SW480 (cell line): ENCODE data around the gene ATP6V0C.
"Not testable (repeated sequence)": the region's sequence is repeated elsewhere in the genome, so short reads cannot be mapped to it uniquely, and the experiment has no call there.

ENCODE experiments used
- DNase-seq: peaks from one replicate; pipeline ENCODE4 v3.0.0-alpha.2; 2016; ENCODE audit warnings: low spot score

Gene ATP6V0C

DNA sequence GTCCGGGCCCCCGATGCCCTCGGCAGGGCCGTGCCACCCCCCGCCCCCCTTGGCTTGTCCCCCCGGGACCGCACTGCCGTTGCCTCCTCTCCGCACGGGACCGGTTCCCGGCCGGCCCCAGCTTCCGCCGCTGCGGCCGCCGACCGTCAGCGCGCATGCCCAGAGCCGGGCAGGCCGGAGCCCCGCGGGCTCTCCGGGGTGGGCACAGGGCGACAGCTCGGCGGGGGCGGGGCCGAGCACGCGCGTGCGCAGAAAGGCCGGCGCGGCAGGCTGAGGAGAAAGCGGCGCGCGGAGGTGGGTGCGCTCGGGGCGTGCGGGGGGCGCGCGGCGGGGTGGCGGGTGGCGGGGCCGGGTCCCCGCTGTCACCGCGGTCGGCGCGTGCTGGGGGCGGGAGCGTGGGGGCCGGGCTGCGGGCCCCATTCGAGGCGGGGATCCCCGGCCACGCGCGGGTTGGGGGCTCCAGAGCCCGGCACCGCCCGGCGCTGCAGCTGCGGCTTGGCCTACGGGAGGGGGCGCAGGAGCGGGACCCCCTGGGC, 38.8 kb upstream of the ATP6V0C start, which contains the start of gene TBC1D24:
Gene TBC1D24 (plus strand): TSS at position 251 of the 536 bp plus-strand sequence. CDS start 21,022 bp downstream, outside the sequence.
- DNase-seq = peak; percentile 61

GRCh38 chr16:2475413-2476344, 38.1 kb upstream of the ATP6V0C start:
- DNase-seq = no peak

DNA sequence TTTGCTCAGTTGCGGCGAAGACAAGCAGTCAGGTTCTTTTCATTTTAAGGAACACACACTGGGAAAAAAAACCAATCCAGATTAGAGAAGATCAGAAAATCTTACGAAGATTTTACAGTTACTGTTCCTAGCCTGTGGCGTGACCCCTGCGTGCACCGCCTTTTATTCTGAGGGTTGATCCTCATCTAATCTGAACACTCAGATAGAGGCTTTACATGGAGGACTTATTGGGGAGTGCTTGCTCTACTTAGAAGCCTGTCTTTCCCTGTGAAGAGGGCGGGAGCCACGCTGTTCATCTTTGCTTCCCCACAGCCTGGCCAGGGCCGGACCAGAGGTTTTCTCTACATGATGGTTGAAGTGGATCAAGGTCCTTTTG, 37.4 kb upstream of the ATP6V0C start:
- no peak for DNase-seq

GRCh38 chr16:2476741-2477140, 37.0 kb upstream of the ATP6V0C start:
- DNase-seq = no peak

- no peak for DNase-seq
Observed at GRCh38 chr16:2477327-2477726, 36.4 kb upstream of the ATP6V0C start.

DNA sequence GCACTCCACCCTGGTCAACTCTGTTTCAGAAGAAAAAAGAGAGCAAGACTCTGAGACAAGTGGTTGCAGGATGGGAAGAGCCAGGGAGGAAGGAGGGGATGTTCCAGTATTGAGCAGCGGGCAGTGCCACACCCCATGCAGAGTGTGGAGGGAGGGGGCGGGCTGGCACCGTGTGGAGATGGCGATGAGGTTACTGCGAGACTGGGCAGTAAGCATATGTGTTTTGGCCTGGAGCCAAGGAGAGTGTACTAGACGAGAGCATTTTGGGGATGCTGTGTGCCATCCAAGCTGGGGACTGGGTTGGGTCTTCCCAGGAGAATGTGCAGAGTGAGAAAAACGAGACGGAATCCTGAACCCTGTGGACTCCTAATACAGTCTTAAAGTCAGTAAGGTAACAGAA, 35.5 kb upstream of the ATP6V0C start:
- DNase-seq = no peak

GRCh38 chr16:2479996-2480395, 33.8 kb upstream of the ATP6V0C start:
- not testable (repeated sequence) for DNase-seq

DNA sequence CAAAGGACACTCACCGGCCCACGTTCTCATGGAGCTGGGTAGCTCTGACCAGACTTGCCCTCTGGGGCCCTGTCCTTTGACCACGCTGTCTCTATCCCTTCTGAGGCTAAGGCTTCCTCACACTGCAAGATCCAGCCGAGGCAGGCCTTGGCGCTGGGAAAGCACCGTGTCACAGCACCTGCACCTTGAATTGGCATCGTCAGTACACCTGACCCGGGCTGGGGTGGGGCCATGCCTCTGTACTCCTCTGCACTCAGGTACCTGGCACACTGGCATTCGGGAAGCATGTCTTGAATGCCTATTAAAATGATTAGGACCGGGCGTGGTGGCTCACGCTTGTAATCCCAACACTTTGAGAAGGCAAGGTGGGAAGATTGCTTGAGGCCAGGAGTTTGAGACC, 32.8 kb upstream of the ATP6V0C start:
- no peak for DNase-seq

- no peak for DNase-seq
Observed at GRCh38 chr16:2481676-2482075, 32.1 kb upstream of the ATP6V0C start.

- DNase-seq = no peak
Observed at GRCh38 chr16:2482249-2482648, 31.5 kb upstream of the ATP6V0C start.

GRCh38 chr16:2482708-2483534, 30.8 kb upstream of the ATP6V0C start:
- no peak for DNase-seq

GRCh38 chr16:2483939-2484897, 29.5 kb upstream of the ATP6V0C start:
- DNase-seq = no peak

DNA sequence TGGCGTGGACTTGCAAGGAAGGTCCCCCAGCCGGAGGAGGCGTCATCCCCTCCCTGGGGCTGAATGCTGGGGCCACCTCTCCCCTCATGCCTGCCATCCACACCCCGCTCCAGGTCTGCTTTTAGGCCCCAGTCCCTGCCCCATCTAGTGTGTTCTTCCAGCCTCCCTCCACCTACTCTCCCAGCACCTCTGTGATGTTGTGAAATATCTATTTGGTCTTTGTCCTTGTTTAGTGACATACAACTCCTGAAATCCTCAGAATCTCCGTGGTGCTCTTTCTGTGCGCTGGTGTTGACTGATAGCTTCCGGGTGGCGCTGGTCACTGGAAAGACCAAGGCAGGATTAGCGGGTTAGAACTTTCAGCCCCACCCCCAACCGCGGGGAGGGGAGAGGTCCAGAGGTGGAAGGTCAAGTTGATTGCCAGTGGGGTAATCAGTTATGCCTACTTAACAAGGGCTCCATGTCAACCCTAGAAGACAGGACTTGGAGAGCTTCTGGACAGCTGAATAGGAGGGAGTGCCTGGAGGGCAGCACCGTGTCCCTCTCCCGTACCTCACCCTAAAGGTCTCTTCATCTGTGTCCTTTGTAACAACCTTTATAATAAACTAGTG, 28.7 kb upstream of the ATP6V0C start:
- DNase-seq = no peak

- DNase-seq = no peak
Observed at GRCh38 chr16:2485811-2486507, 27.8 kb upstream of the ATP6V0C start.

DNA sequence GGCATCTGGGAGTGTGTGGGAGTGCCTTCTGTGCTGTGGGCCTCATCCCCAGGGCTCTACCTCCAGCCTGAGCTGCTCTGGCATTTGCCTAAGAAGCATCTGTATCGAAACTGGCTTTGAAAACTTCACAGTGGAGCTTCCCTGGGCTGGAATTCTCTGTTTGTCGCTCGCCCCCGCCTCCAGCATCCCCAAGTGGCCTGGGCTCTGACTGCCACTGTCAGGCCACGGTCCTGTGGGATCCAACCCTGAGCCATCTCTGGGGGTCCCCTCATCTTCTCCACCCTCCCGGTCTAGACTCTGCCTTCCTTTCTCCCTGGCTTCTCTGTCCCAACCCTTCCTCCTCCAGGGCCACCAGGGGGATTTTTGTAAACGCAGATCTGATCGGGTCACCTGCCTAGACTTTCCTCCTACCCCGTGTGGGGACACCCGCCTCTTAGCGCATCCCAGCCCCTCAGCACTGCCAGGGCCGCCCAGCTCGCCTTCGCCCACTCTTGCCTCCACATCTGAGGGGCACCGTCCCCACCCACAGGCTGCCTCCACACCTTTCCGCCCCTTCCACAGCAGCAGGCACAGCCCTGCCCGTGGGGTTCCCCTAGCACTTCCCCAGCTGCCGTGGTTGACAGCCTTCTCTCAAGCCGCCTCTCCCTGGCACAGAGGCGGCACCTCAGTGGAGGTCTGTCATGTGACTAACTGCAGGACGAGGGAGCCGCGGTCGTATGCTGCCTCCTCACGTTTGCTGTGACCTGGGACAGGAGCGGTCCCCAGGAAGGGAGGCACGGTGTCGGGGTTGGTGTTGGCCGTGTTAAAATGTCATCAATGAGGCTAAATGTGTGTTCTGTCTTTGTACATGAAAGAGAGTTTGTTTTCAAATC, 26.9 kb upstream of the ATP6V0C start:
- peak; percentile 51 for DNase-seq

- no peak for DNase-seq
Observed at GRCh38 chr16:2487517-2487842, 26.3 kb upstream of the ATP6V0C start.

- DNase-seq = no peak
Observed at GRCh38 chr16:2487903-2488531, 25.7 kb upstream of the ATP6V0C start.

DNA sequence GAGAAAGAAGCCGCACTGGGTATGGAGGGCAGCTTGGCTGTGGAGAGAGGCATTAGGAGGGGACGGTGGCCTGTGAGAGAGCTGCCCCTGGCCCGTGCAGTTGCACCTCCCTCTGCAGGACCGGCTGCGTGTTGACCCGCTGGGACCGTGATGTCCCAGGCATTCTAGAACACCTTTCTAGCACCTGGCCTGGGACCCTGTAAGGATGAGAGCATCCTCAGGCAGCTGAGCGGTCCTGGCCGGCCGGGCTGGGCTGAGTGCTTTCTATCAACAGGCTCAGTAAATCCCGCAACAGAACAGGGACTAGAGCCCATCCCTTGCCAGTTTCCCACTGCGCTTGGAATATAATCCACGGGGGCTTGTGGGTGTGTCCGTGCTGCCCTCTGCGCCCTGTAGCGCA, 24.2 kb upstream of the ATP6V0C start:
- DNase-seq = no peak
